Activated CD8-positive, alpha-beta memory T cell treated with anti-CD3 and anti-CD28 coated beads, Interleukin-2, amount 50 U/mL, for 1 hour (primary cell): ENCODE data around the gene TMEM238.
"Not testable (repeated sequence)": the region's sequence is repeated elsewhere in the genome, so short reads cannot be mapped to it uniquely, and the experiment has no call there.

ENCODE experiments used
- DNase-seq: peaks from one replicate; pipeline ENCODE4 v3.0.0-alpha.2; 2020; ENCODE audit errors: extremely low read depth

The TMEM238 gene

DNA sequence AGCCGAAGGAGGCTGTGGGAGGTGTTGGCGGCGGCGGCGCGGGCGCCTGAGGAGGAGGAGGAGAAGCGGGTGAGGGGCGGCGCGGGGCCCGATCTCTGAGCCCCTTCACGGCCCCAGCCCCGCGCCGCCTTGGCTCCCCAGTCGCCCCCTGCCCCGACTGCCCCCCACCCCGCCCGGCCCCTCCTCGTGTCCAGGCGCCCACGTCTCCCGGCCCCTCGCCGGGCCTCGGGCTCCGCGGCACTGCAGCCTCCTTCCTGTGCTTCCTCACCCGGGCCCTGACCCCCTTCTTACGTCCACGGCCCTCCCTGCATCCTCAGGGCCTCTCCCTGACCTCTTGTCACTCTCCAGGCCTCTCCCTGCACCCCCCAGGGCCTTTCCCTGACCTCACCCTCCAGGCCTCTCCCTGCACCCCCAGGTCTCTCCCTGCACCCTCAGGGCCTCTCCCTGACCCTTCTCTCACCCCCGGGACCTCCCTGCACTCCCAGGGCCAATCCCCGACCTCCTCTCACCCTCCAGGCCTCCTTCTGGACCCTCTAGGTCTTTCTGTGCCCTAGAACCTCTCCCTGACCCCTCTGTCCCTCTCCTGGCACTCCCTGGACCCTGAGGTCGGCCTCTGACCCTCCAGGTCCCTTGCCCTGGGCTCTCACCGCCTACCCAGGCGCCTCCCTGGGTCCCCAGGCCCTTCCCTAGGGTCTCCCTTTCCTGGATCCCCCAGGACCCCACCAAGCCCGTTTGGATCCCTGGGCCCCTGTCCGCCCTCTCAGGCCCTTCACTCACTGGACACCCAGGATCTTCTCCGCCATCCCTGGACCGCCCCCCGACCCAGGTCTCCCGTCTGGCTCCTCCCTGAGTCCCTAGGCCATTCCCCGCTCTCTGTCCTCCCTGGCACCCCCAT is 44.0 kb downstream of the TMEM238 start:
- DNase-seq: no peak

GRCh38 chr19:55339105-55339888 is 44.8 kb downstream of the TMEM238 start, which contains the start of gene KMT5C:
Gene KMT5C, plus strand, starts transcription at chr19:55339876. Its CDS starts 2,061 bp downstream, at chr19:55341937.
- peak; percentile 100 for DNase-seq

GRCh38 chr19:55336101-55336500 is 48.0 kb downstream of the TMEM238 start:
- DNase-seq: no peak

DNA sequence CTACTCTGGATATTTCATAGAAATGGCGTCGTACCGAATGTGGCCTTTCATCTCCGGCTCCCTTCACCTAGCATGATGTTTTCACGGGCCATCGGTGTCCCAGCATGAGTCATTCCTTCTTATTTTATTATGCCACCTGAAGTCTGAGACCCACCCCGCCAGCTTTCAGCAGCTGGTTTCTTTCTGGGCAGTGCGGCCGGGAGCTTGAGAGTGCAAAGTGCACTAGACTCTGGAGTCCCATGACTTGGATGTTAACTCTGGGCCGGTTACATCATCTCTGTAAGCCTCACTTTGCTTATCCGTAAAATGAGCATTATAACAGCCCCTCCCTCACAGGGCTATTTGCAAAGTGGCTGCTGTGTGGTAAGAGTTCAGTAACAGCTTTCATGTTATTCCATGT is 50.2 kb downstream of the TMEM238 start:
- no peak for DNase-seq

GRCh38 chr19:55329791-55330190 is 54.3 kb downstream of the TMEM238 start:
- DNase-seq: not testable (repeated sequence)
